Activated naive CD4-positive, alpha-beta T cell treated with anti-CD3 and anti-CD28 coated beads, Interleukin-2, amount 10 ng/mL, durations not matched to agents 7 days and 5 days (primary cell): Measurements from ENCODE around the gene GSTO1.

ENCODE experiments used
- CTCF ChIA-PET: fragments of 350-600 bp; sonication (Branson Sonifier 250); formaldehyde crosslinking; loops from one replicate; lab custom pipeline; 2021; ENCODE audit warnings: antibody characterized with exemption; lab: Charles Lee
- DNase-seq: peaks from one replicate; pipeline ENCODE4 v3.0.0-alpha.2; 2020
- H3K27ac Mint-ChIP-seq: one replicate; pipeline ENCODE4 v1.8.0; 2021; ENCODE audit warnings: mild to moderate bottlenecking, moderate library complexity, mixed read lengths
- H3K27me3 Mint-ChIP-seq: one replicate; pipeline ENCODE4 v1.8.0; 2021; ENCODE audit warnings: mild to moderate bottlenecking, mixed read lengths
- H3K36me3 Mint-ChIP-seq: one replicate; pipeline ENCODE4 v1.8.0; 2021; ENCODE audit warnings: mixed read lengths
- H3K4me1 Mint-ChIP-seq: one replicate; pipeline ENCODE4 v1.8.0; 2021; ENCODE audit warnings: mixed read lengths
- H3K4me3 Mint-ChIP-seq: one replicate; pipeline ENCODE4 v1.8.0; 2021; ENCODE audit warnings: mild to moderate bottlenecking, moderate library complexity, mixed read lengths
- H3K9me3 Mint-ChIP-seq: one replicate; pipeline ENCODE4 v1.8.0; 2021; ENCODE audit warnings: mixed read lengths

Gene GSTO1

GRCh38 chr10:104293781-104294321 lies 39.2 kb downstream of the GSTO1 start:
- H3K9me3 Mint-ChIP-seq: no peaks in the 10 kb centered on the region

DNA sequence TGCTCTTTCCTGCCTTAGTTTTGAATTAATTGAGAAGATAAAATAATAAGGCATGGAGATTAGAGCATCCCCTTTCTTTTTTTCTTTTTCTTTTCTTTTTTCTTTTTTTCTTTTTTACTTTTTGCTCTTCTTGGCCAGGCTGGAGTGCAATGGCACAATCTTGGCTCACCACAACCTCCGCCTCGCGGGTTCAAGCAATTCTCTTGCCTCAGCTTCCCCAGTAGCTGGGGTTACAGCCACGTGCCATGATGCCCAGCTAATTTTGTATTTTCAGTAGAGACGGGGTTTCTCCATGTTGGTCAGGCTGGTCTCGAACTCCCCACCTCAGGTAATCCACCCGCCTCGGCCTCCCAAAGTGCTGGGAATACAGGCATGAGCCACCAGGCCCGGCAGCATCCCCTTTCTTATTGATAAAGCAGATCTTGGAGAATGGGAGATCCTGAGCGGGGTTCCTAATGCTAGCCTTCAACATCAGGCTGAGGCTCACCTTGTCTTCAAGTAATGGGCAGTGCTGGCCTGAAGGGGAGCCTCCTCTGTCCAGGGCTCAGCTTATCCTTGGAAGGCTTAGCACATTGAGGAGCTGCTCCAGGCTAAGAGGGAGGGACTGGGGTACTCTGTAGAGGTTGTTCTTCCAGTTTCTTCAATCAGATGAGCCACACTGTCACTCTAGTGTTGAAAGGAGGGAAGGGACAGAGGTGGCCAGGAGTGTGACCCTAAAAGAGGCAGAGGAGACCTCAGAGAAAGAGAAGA lies 42.2 kb downstream of the GSTO1 start:
- peaks cover 1% of the 10 kb centered on the region for H3K9me3 Mint-ChIP-seq
- CTCF ChIA-PET: interaction anchor here (1.5 to 9.4 kb wide), 4 partner anchors 9 to 53 kb away, joined by 3 to 257 read pairs (median 20); partner anchors contain the start of gene CFAP58
- peaks cover 38% of the 10 kb centered on the region for H3K27me3 Mint-ChIP-seq
- H3K36me3 Mint-ChIP-seq: no peaks in the 10 kb centered on the region
- H3K4me1 Mint-ChIP-seq: peaks cover 28% of the 10 kb centered on the region
- peak overlapping the region; percentile 38 for H3K27ac Mint-ChIP-seq
- DNase-seq: no peak
- H3K4me3 Mint-ChIP-seq: no peak overlapping the region

More at GRCh38 chr10:104293781-104294321, 39.2 kb downstream of the GSTO1 start:
- Mint-ChIP-seq H3K4me1 (peaks cover 14% of the 10 kb centered on the region), H3K27ac (no peak overlapping the region), H3K27me3 (peaks cover 51% of the 10 kb centered on the region), H3K36me3 (no peaks in the 10 kb centered on the region), H3K4me3 (no peak overlapping the region)
- CTCF ChIA-PET: interaction anchor here (1.2 to 9.4 kb wide), 10 partner anchors 11 to 56 kb away, joined by 3 to 257 read pairs (median 28); partner anchors contain the start of genes CFAP58 and ITPRIP
- DNase-seq: no peak

- H3K36me3 Mint-ChIP-seq: peaks cover 3% of the 10 kb centered on the region
- H3K27ac Mint-ChIP-seq: no peak overlapping the region
- peaks cover 24% of the 10 kb centered on the region for H3K4me1 Mint-ChIP-seq
- no peak overlapping the region for H3K4me3 Mint-ChIP-seq
- peaks cover 5% of the 10 kb centered on the region for H3K9me3 Mint-ChIP-seq
- DNase-seq: no peak
- H3K27me3 Mint-ChIP-seq: peaks cover 38% of the 10 kb centered on the region
- CTCF ChIA-PET: interaction anchor here (0.5 to 4.1 kb wide), 7 partner anchors 7 to 53 kb away, joined by 3 to 38 read pairs (median 19); no protein-coding TSS in a partner anchor
Observed at GRCh38 chr10:104297697-104298660, 43.3 kb downstream of the GSTO1 start.

DNA sequence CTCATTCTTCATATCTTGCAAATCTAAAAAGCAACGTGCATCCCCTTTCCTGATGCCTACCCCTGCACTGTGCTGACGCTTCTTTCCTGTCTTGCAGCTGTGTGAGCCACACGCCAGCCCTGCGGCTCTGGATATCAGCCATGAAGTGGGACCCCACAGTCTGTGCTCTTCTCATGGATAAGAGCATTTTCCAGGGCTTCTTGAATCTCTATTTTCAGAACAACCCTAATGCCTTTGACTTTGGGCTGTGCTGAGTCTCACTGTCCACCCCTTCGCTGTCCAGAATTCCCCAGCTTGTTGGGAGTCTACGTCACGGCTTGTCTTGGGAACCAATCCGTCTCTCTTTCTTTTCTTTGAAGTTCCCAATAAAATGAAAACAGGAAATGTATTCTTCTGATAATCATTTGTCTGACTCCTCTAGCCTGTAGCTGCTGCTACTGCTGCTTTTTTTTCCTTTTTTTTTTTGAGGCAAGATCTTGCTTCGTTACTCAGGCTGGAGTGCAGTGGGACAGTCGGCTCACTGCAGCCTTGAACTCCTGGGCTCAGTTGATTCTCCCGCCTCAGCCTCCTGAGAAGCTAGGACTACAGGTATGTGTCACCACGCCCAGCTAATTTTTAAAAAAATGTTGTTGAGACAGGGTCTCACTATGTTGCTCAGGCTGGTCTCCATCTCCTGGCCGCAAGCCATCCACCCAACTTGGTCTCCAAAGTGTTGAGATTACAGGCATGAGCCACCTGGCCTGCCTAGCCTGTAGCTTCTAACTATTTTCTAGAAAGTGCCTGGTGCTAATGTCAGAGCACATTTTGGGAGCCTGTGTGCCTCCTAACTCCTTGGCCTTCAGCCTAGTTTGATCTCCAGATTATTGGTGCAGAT lies 44.6 kb downstream of the GSTO1 start:
- H3K9me3 Mint-ChIP-seq: peaks cover 5% of the 10 kb centered on the region
- CTCF ChIA-PET: interaction anchor here (0.6 to 4.1 kb wide), 7 partner anchors 9 to 54 kb away, joined by 3 to 38 read pairs (median 7); partner anchors contain the start of gene CFAP58
- peaks cover 34% of the 10 kb centered on the region for H3K27me3 Mint-ChIP-seq
- peaks cover 29% of the 10 kb centered on the region for H3K4me1 Mint-ChIP-seq
- no peak overlapping the region for H3K4me3 Mint-ChIP-seq
- peaks cover 7% of the 10 kb centered on the region for H3K36me3 Mint-ChIP-seq
- DNase-seq: no peak
- H3K27ac Mint-ChIP-seq: no peak overlapping the region

DNA sequence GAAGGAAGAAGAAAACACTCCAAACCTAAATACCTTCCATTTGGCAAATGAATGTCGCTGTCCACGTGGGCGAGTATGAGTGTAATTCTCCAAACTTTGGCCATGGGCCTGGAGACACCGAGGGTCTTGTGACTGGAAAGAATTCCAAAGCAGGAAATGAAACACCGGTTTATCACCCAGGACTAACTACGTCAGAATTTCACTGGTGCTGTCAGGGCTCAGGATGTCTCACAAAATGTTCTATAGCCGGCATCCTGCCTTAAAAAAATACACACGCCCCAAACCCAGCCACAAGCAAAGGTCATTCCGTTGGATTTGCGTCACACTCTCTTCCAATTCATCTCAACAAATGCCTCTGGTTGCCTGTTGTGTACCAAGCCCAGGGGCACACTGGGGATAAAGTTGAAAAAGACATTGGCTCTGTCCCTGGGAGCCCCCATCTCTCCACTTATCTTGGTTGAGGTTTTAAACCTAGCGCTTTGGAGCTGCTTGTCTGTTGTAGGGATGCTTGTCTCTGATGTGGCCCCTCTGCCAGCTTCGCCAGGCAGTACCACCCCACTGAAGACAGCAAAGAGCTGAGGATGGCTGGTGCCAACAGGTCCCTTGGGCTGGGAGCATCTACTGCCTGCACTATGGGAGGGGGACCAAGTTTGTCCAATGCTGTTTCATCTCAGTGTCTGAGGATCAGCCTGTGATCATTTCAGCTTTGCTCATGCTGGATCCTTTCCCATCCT lies 45.5 kb downstream of the GSTO1 start:
- Mint-ChIP-seq H3K27me3 (peaks cover 32% of the 10 kb centered on the region), H3K4me1 (peaks cover 35% of the 10 kb centered on the region), H3K27ac (peak overlapping the region; percentile 65), H3K9me3 (peaks cover 5% of the 10 kb centered on the region), H3K4me3 (no peak overlapping the region), H3K36me3 (peaks cover 7% of the 10 kb centered on the region)
- DNase-seq: no peak
- CTCF ChIA-PET: interaction anchor here (1.3 to 4.1 kb wide), 6 partner anchors 10 to 53 kb away, joined by 6 to 38 read pairs (median 13); partner anchors contain the start of gene CFAP58

GRCh38 chr10:104300736-104301292 lies 46.1 kb downstream of the GSTO1 start:
- peaks cover 5% of the 10 kb centered on the region for H3K9me3 Mint-ChIP-seq
- no peak overlapping the region for H3K4me3 Mint-ChIP-seq
- DNase-seq: peak; percentile 45
- peaks cover 7% of the 10 kb centered on the region for H3K36me3 Mint-ChIP-seq
- peak overlapping the region; percentile 65 for H3K27ac Mint-ChIP-seq
- H3K4me1 Mint-ChIP-seq: peaks cover 38% of the 10 kb centered on the region
- CTCF ChIA-PET: interaction anchor here (1.5 to 4.1 kb wide), 5 partner anchors 10 to 50 kb away, joined by 7 to 38 read pairs (median 19); no protein-coding TSS in a partner anchor
- H3K27me3 Mint-ChIP-seq: peaks cover 29% of the 10 kb centered on the region

GRCh38 chr10:104301907-104302690 lies 47.4 kb downstream of the GSTO1 start:
- CTCF ChIA-PET: interaction anchor here (8.1 to 10.7 kb wide), 2 partner anchors 10 to 47 kb away, joined by 65 to 265 read pairs; partner anchors contain the start of gene CFAP58
- Mint-ChIP-seq H3K27ac (no peak overlapping the region), H3K9me3 (peaks cover 5% of the 10 kb centered on the region), H3K4me3 (no peak overlapping the region), H3K36me3 (peaks cover 7% of the 10 kb centered on the region), H3K27me3 (peaks cover 25% of the 10 kb centered on the region), H3K4me1 (peaks cover 50% of the 10 kb centered on the region)
- no peak for DNase-seq

- Mint-ChIP-seq H3K4me1 (peaks cover 67% of the 10 kb centered on the region), H3K9me3 (peaks cover 5% of the 10 kb centered on the region), H3K4me3 (no peak overlapping the region), H3K36me3 (peaks cover 13% of the 10 kb centered on the region), H3K27ac (peak overlapping the region; percentile 1), H3K27me3 (peaks cover 15% of the 10 kb centered on the region)
- DNase-seq: no peak
- CTCF ChIA-PET: interaction anchor here (0.7 to 10.7 kb wide), 8 partner anchors 8 to 46 kb away, joined by 3 to 265 read pairs (median 20); partner anchors contain the start of gene CFAP58
Observed at GRCh38 chr10:104303594-104304355, 49.1 kb downstream of the GSTO1 start.

- no peak for DNase-seq
- Mint-ChIP-seq H3K27me3 (peaks cover 15% of the 10 kb centered on the region), H3K4me1 (peaks cover 71% of the 10 kb centered on the region), H3K9me3 (peaks cover 5% of the 10 kb centered on the region), H3K27ac (no peak overlapping the region), H3K36me3 (peaks cover 16% of the 10 kb centered on the region), H3K4me3 (no peak overlapping the region)
- CTCF ChIA-PET: interaction anchor here (1.0 to 10.7 kb wide), 8 partner anchors 9 to 45 kb away, joined by 3 to 265 read pairs (median 20); partner anchors contain the start of gene CFAP58
Observed at GRCh38 chr10:104304356-104304745, 49.7 kb downstream of the GSTO1 start.

- H3K4me3 Mint-ChIP-seq: no peak overlapping the region
- CTCF ChIA-PET: interaction anchor here (0.9 to 10.7 kb wide), 13 partner anchors 9 to 316 kb away, joined by 3 to 265 read pairs (median 15); partner anchors contain the start of genes CFAP58, GSTO1 and ITPRIP
- peaks cover 5% of the 10 kb centered on the region for H3K9me3 Mint-ChIP-seq
- H3K27ac Mint-ChIP-seq: no peak overlapping the region
- peaks cover 74% of the 10 kb centered on the region for H3K4me1 Mint-ChIP-seq
- peaks cover 18% of the 10 kb centered on the region for H3K36me3 Mint-ChIP-seq
- no peak for DNase-seq
- peaks cover 15% of the 10 kb centered on the region for H3K27me3 Mint-ChIP-seq
Observed at GRCh38 chr10:104304927-104305326, 50.2 kb downstream of the GSTO1 start.

DNA sequence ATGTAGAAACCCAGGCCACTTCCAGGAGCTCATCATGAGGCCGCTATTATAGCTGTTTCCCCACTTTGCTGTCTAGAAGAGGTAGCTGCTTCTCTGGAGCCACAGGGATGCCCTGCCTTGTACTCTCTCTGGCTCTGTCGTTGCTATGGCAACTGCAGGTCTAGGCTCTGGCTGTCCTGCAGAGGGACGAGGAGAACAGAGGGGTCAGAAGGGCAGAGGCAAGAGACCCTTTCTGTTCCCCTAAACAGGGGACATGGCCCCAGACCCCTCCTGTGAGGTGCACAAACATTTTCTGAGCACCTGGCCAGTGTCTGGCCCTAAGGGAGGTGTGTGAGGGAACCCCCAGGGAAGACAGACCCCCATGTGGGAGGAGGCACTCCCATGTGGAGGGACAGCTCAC lies 52.2 kb downstream of the GSTO1 start:
- Mint-ChIP-seq H3K27ac (peak overlapping the region; percentile 24), H3K4me3 (no peak overlapping the region), H3K4me1 (peaks cover 71% of the 10 kb centered on the region), H3K9me3 (peaks cover 4% of the 10 kb centered on the region), H3K36me3 (peaks cover 34% of the 10 kb centered on the region), H3K27me3 (peaks cover 5% of the 10 kb centered on the region)
- CTCF ChIA-PET: interaction anchor here (1.4 to 10.7 kb wide), 10 partner anchors 11 to 45 kb away, joined by 4 to 265 read pairs (median 28); partner anchors contain the start of genes CFAP58 and ITPRIP
- DNase-seq: no peak
